ENCODE measurements around the gene TAAR2.

TAAR2 gene

DNA sequence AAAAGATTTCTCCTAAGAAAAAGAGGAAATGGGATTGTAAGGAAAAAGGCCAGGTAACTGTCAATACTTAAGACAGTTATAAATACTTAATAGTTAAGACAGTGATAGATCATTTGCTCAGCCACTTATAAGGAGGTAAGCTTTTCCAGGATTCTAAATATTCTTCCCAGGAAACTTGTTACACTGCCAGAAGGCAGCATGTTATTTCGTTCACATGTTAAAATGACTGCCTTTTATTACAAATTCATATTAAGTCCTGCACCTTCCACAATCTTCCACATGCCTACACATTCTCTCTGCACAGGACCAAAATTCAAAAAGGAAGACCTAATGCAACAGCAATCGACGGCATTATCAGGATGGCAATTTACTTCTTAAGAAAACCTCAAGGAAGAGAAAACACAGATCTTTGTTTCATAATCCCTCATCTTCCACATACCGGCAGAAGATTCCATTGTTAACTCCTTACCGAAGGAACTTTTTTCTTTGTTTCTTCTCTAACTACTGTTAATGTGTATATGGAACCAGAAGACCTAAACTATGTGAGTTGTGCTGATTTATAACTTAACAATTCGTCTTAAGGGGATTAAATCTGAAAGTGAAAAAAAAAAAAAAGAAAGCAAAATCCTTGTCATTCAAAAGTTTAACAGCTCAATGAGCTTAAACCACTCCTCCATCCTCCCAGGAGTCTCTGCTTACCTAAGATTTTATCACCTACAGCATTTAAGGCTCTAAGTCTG, 799 bp downstream of the TAAR2 start:
- no peak for DNase-seq (ENCODE audit: low spot score)
- POLR2A ChIA-PET (ENCODE audit: low non-redundant PET): no interaction called here
- TF ChIP-seq, protein P1, sequence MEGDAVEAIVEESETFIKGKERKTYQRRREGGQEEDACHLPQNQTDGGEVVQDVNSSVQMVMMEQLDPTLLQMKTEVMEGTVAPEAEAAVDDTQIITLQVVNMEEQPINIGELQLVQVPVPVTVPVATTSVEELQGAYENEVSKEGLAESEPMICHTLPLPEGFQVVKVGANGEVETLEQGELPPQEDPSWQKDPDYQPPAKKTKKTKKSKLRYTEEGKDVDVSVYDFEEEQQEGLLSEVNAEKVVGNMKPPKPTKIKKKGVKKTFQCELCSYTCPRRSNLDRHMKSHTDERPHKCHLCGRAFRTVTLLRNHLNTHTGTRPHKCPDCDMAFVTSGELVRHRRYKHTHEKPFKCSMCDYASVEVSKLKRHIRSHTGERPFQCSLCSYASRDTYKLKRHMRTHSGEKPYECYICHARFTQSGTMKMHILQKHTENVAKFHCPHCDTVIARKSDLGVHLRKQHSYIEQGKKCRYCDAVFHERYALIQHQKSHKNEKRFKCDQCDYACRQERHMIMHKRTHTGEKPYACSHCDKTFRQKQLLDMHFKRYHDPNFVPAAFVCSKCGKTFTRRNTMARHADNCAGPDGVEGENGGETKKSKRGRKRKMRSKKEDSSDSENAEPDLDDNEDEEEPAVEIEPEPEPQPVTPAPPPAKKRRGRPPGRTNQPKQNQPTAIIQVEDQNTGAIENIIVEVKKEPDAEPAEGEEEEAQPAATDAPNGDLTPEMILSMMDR (conservative IDR thresholded peaks at IDR 0.05; ENCODE audit: low read depth): no peak
- CTCF ChIA-PET: no interaction called here
- no peak overlapping the region for H3K27ac ChIP-seq

DNA sequence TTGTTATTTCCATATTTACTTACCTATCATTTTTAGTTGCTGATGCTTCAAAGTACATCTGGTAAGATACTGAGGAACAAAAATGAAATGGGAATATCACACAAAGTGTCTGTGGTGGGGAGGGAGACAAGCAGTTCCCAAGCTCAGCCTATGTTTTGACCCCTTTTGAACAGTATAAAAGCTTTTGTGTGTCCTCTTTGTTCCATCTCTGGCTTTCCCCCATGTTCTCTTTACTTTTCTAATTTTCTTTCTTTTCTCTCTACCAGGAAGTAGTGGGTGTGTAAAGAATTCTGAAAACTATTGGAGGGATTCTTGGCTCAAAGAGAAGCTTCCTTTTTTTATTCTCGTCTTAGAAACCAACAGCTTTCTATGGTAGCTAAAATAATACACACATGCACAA, 7.4 kb downstream of the TAAR2 start:
- POLR2A ChIA-PET (ENCODE audit: low non-redundant PET): no interaction called here
- no peak overlapping the region for H3K27ac ChIP-seq
- no peak for DNase-seq (ENCODE audit: low spot score)
- TF ChIP-seq, protein P1 (conservative IDR thresholded peaks at IDR 0.05; ENCODE audit: low read depth): no peak
- CTCF ChIA-PET: interaction anchor here (0.6 kb wide), 1 partner anchor 166 kb away, joined by 3 read pairs; no protein-coding TSS in a partner anchor

DNA sequence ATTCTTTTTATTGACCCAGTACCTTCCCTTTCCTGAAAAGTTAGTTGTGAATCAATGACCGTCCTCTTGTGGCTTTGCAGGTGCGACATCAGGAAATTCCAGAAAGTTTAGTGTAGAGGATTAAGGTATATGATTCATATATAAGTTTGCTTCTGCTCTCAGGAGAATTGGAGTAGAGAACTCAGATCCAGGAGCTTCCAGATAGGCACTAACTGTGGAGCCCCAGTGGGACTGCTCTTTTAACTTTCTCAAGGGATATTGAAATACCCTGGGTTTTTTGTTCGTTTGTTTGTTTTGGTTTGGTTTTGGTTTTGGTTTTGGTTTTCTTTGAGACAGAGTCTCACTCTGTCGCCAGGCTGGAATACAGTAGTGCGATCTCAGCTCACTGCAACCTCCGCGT, 9.5 kb downstream of the TAAR2 start:
- ChIA-PET CTCF (interaction anchor here (0.9 kb wide), 1 partner anchor 84 kb away, joined by 4 read pairs; no protein-coding TSS in a partner anchor), POLR2A (ENCODE audit: low non-redundant PET) (no interaction called here)
- no peak overlapping the region for H3K27ac ChIP-seq
- TF ChIP-seq, protein P1 (conservative IDR thresholded peaks at IDR 0.05; ENCODE audit: low read depth): no peak
- peak; percentile 45 for DNase-seq (ENCODE audit: low spot score)

DNA sequence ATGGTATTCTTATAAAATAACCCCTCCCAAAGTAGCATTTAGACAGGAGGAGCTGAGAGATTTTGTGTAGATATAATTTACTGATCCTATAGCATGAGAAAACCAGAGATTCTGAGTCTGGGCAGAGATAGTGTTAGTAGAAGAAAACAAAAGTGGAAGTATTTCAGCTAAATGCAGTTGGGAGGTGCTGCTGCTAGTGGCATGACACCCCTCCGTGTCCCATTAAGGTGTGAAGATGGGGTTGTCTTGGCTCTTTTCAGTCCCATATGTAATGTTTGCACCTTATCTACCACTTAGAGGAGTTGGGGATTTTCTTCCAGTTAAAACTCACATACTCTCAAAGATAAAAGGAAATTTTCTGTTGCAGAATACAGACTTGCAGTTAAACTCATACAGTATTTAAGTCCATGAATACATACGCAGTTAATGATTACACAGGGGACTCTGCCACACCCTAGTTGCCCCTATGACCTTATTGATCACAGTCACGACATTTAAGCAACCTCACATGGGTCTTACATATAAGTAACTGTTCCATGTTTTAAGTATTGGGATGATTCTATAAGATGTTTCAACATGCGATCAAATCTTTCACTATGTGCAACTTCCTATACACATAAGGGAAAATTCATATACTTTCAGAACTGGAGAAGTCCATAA, 11.5 kb downstream of the TAAR2 start:
- CTCF ChIA-PET: no interaction called here

DNA sequence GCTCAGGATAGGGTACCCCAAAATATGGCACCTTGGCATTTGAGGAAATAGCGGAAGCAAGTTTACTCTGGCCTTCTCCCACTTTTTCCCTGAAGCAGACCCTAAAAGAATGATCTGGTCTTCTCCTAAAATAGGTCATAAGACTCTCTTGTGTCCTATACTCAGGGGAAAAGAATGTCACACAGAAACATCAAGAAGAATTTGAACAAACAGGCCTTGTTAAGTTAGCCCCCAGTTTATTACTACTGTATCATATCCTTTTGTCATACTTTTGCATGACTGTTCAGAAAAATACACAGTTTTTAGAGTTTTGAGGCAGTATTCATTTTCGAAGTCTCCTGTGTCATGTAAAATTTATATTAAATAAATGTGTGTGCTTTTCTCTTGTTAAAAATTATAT, 12.5 kb downstream of the TAAR2 start:
- POLR2A ChIA-PET (ENCODE audit: low non-redundant PET): no interaction called here
- TF ChIP-seq, protein P1 (conservative IDR thresholded peaks at IDR 0.05; ENCODE audit: low read depth): no peak
- CTCF ChIA-PET: no interaction called here
- no peak for DNase-seq (ENCODE audit: low spot score)
- H3K27ac ChIP-seq: no peak overlapping the region

More for the DNA sequence above, 11.5 kb downstream of the TAAR2 start:
- DNase-seq (ENCODE audit: low spot score): no peak
- POLR2A ChIA-PET (ENCODE audit: low non-redundant PET): no interaction called here
- TF ChIP-seq, protein P1 (conservative IDR thresholded peaks at IDR 0.05; ENCODE audit: low read depth): no peak
- H3K27ac ChIP-seq: no peak overlapping the region

DNA sequence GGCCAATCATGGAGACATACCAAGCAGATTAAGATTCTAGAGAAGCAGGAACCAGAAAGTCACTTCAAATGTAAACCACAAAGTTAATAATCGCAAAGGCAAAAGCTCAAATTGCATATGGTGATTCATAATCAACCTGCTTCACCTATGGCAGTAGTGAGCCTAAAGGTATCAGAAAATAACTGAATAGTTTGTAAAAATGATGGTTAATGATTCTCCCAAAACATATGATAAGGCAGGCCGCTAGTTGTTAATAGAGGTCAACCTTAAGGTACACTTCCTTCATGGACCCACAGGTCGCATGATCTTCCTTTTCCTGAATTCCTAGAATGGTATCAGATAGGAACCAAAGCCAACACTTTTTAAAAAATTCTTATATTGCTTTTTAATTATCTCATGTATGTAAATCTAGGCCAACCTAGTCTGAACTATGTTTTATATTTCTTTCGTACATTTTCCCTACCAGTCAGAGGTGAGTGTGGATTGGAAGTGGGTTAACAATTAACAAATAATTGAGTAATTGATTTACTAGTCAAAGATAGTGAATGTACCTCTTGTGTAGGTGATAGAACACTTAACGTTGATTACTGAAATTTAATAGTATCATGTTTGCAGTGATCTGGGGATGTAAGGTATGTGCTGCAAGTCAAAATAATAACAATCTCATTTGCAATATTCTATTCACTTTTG, 16.4 kb downstream of the TAAR2 start:
- DNase-seq (ENCODE audit: low spot score): no peak
- TF ChIP-seq, protein P1 (conservative IDR thresholded peaks at IDR 0.05; ENCODE audit: low read depth): no peak
- H3K27ac ChIP-seq: no peak overlapping the region
- CTCF ChIA-PET: no interaction called here
- POLR2A ChIA-PET (ENCODE audit: low non-redundant PET): no interaction called here

Data from RWPE1 (cell line).